OCI-LY1 (cell line): ENCODE results near the gene CRADD.
"Not testable (repeated sequence)": the region's sequence is repeated elsewhere in the genome, so short reads cannot be mapped to it uniquely, and the experiment has no call there.

Source experiments
- H2AFZ ChIP-seq: fragments of 200-600 bp; sonication (generic), shearing (Covaris generic); 2 replicates; pipeline ENCODE4 v1.6.0; 2014; ENCODE audit warnings: antibody characterized with exemption, mild to moderate bottlenecking, low read length
- H3F3A ChIP-seq: fragments of 200-600 bp; sonication (generic), shearing (Covaris generic); 2 replicates; pipeline ENCODE4 v1.6.0; 2014; ENCODE audit warnings: mild to moderate bottlenecking, antibody characterized with exemption, low read length, moderate library complexity; ENCODE audit not compliant: insufficient read depth
- H3K27ac ChIP-seq: fragments of 200-600 bp; sonication (generic); 2 replicates; pipeline ENCODE4 v1.5.1; 2014; ENCODE audit warnings: low read length, mixed run types, mild to moderate bottlenecking, low read depth; ENCODE audit not compliant: poor library complexity, severe bottlenecking
- H3K27me3 ChIP-seq: fragments of 200-600 bp; sonication (generic); 2 replicates; pipeline ENCODE4 v1.6.0; 2014; ENCODE audit warnings: antibody characterized with exemption, mild to moderate bottlenecking, low read length, moderate library complexity; ENCODE audit not compliant: insufficient read depth
- H3K36me3 ChIP-seq: fragments of 200-600 bp; sonication (generic); 2 replicates; pipeline ENCODE4 v1.6.1; 2014; ENCODE audit warnings: mild to moderate bottlenecking, antibody characterized with exemption, low read length, moderate library complexity, mixed read lengths; ENCODE audit not compliant: insufficient read depth
- H3K4me1 ChIP-seq: fragments of 200-600 bp; sonication (generic); 2 replicates; pipeline ENCODE4 v1.5.1; 2014; ENCODE audit warnings: mild to moderate bottlenecking, low read length, moderate library complexity; ENCODE audit not compliant: insufficient read depth, severe bottlenecking
- H3K4me2 ChIP-seq: fragments of 200-600 bp; sonication (generic), shearing (Covaris generic); 2 replicates; pipeline ENCODE4 v1.6.1; 2014; ENCODE audit warnings: low read length
- H3K4me3 ChIP-seq: fragments of 200-600 bp; sonication (generic); 2 replicates; pipeline ENCODE4 v1.5.1; 2014; ENCODE audit warnings: low read length, low read depth, mild to moderate bottlenecking, mixed read lengths; ENCODE audit not compliant: poor library complexity, severe bottlenecking
- H3K79me2 ChIP-seq: fragments of 200-600 bp; shearing (Covaris generic); 2 replicates; pipeline ENCODE4 v1.6.1; 2016; ENCODE audit warnings: mixed run types, low read length, mixed read lengths; ENCODE audit not compliant: insufficient read depth
- H3K9ac ChIP-seq: fragments of 200-600 bp; sonication (generic), shearing (Covaris generic); 2 replicates; pipeline ENCODE4 v1.6.1; 2014; ENCODE audit warnings: mild to moderate bottlenecking, low read length, mixed read lengths
- H3K9me2 ChIP-seq: fragments of 200-600 bp; sonication (generic), shearing (Covaris generic); 2 replicates; pipeline ENCODE4 v1.6.1; 2014; ENCODE audit warnings: low read depth, mild to moderate bottlenecking, low read length, mixed read lengths
- H3K9me3 ChIP-seq: fragments of 200-600 bp; shearing (Covaris generic); 2 replicates; pipeline ENCODE4 v1.6.1; 2014; ENCODE audit warnings: low read length, mixed read lengths
- H4K20me1 ChIP-seq: fragments of 200-600 bp; sonication (generic), shearing (Covaris generic); 2 replicates; pipeline ENCODE4 v1.6.0; 2016; ENCODE audit warnings: mild to moderate bottlenecking, low read length; ENCODE audit not compliant: insufficient read depth
- EZH2 ChIP-seq: fragments of 200-600 bp; sonication (generic), shearing (Covaris generic); IDR thresholded peaks from 2 replicates; pipeline ENCODE4 v1.8.0; 2017; ENCODE audit warnings: borderline replicate concordance, mixed run types, mild to moderate bottlenecking, antibody characterized with exemption, low read length, moderate library complexity, mixed read lengths
- TF ChIP-seq, protein P1 (sequence below): fragments of 200-600 bp; sonication (generic), shearing (Covaris generic); IDR thresholded peaks from 2 replicates; pipeline ENCODE4 v1.5.1; 2017; ENCODE audit warnings: mild to moderate bottlenecking, antibody characterized with exemption, low read length, moderate library complexity, mixed read lengths

The CRADD gene

DNA sequence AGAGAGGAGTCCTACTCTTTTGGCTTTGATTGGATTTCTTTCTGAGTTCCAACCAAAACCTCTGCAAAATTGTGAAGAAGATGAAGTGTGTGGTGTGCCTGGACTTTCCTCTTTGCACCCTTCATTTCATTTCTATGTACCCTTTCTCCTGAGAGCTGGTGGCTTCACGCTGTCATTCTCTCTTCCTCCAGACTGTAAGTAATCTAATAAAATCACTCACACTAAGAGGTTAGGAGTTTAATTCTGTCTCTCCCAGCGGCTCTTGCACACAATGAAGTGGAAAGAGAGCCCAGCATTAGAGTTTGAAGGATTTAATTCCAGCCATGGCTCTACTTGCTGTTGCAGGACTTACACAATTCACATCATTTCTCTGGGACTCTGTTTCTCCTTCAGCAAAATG lies 37.8 kb upstream of the CRADD start:
- Histone ChIP-seq H3K27ac (no peak overlapping the region), H3K36me3 (no peaks in the 10 kb centered on the region; the same call in 1 of the 2 replicates), H2AFZ (no peak overlapping the region), H3F3A (no peaks in the 10 kb centered on the region), H3K4me2 (no peak overlapping the region), H3K79me2 (no peaks in the 10 kb centered on the region), H4K20me1 (no peaks in the 10 kb centered on the region), H3K27me3 (no peaks in the 10 kb centered on the region), H3K9ac (no peak overlapping the region), H3K9me2 (no peaks in the 10 kb centered on the region), H3K4me3 (no peak overlapping the region), H3K9me3 (no peaks in the 10 kb centered on the region), H3K4me1 (no peaks in the 10 kb centered on the region)
- TF ChIP-seq, protein P1, sequence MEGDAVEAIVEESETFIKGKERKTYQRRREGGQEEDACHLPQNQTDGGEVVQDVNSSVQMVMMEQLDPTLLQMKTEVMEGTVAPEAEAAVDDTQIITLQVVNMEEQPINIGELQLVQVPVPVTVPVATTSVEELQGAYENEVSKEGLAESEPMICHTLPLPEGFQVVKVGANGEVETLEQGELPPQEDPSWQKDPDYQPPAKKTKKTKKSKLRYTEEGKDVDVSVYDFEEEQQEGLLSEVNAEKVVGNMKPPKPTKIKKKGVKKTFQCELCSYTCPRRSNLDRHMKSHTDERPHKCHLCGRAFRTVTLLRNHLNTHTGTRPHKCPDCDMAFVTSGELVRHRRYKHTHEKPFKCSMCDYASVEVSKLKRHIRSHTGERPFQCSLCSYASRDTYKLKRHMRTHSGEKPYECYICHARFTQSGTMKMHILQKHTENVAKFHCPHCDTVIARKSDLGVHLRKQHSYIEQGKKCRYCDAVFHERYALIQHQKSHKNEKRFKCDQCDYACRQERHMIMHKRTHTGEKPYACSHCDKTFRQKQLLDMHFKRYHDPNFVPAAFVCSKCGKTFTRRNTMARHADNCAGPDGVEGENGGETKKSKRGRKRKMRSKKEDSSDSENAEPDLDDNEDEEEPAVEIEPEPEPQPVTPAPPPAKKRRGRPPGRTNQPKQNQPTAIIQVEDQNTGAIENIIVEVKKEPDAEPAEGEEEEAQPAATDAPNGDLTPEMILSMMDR = no peak
- no peak for TF ChIP-seq EZH2

DNA sequence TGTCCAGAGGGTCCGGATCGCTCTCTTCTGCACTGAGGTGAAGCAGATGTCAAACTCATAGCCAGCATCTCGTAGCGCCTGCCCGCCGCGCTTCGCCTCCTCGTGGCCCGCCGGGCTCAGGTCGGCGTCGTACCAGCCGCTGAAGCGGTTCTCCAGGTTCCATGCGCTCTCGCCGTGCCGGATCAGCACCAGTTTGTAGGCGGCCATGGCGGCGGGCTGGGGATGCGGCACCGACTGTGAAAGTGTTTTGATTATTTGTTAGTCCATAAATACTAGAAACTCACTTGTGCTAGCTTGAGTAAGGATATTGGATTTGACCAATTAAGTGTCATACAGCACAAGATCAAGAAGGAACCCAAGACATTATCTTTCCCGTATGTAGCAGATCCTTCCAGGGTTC lies 35.8 kb upstream of the CRADD start:
- H3K4me2 ChIP-seq, H2AFZ ChIP-seq, H3K4me3 ChIP-seq, H4K20me1 ChIP-seq, H3F3A ChIP-seq, H3K4me1 ChIP-seq, H3K9ac ChIP-seq, H3K9me3 ChIP-seq, H3K79me2 ChIP-seq, H3K36me3 ChIP-seq, H3K27ac ChIP-seq, H3K27me3 ChIP-seq, H3K9me2 ChIP-seq: not testable (repeated sequence)

DNA sequence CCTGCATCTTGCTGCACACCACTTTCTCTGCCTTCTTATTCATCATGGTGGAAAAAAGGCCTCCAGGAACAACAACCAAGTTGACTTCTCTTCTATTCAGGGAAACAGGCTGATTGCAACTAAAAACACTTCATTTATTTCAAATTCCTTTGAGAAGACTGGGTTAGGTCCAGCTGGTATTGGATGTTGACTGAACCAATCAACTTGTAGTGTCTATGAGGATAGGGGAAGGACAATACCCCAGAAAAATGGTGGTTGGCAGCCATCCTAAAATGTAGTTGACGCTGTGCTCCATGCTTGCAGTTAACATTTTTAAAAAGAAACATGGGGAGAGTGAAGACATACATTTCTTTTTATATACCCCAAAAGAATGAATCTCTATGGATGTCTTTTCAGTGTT lies 34.4 kb upstream of the CRADD start:
- Histone ChIP-seq H4K20me1 (no peaks in the 10 kb centered on the region), H3K27ac (no peak overlapping the region), H3K4me2 (no peak overlapping the region), H3K9me3 (no peaks in the 10 kb centered on the region), H3K9me2 (no peaks in the 10 kb centered on the region), H3K4me1 (no peaks in the 10 kb centered on the region), H3F3A (no peaks in the 10 kb centered on the region), H2AFZ (no peak overlapping the region), H3K4me3 (no peak overlapping the region), H3K79me2 (no peaks in the 10 kb centered on the region), H3K27me3 (no peaks in the 10 kb centered on the region), H3K36me3 (no peaks in the 10 kb centered on the region; the same call in 1 of the 2 replicates), H3K9ac (no peak overlapping the region)
- TF ChIP-seq, protein P1 = no peak
- no peak for TF ChIP-seq EZH2

GRCh38 chr12:93645702-93646101 lies 31.5 kb upstream of the CRADD start:
- Histone ChIP-seq H3K79me2 (no peaks in the 10 kb centered on the region), H3K27me3 (no peaks in the 10 kb centered on the region), H3K4me2 (no peak overlapping the region), H3K4me1 (no peaks in the 10 kb centered on the region), H3K9me3 (no peaks in the 10 kb centered on the region), H3K9me2 (no peaks in the 10 kb centered on the region), H2AFZ (no peak overlapping the region), H3K36me3 (no peaks in the 10 kb centered on the region; the same call in 1 of the 2 replicates), H3K4me3 (no peak overlapping the region), H3K9ac (no peak overlapping the region), H3K27ac (no peak overlapping the region), H4K20me1 (no peaks in the 10 kb centered on the region), H3F3A (no peaks in the 10 kb centered on the region)
- TF ChIP-seq EZH2 = no peak
- TF ChIP-seq, protein P1 = no peak
